K562 (cell line): Measurements from ENCODE around the gene PLEKHA6. TPM values are rescaled to one million over a fixed set of nuclear protein-coding genes. Genes with fewer than 3 reads are reported as not detected.

Experiments used
- EP400 ChIP-seq: fragments of 450-650 bp; IDR thresholded peaks from 2 replicates; pipeline ENCODE4 v1.6.1; 2017; ENCODE audit warnings: antibody characterized with exemption, mild to moderate bottlenecking, moderate library complexity
- HDAC3 ChIP-seq: fragments of 450-650 bp; IDR thresholded peaks from 2 replicates; pipeline ENCODE4 v1.6.1; 2018; ENCODE audit warnings: borderline replicate concordance, mild to moderate bottlenecking, moderate library complexity; ENCODE audit not compliant: partially characterized antibody
- NCOR1 ChIP-seq: fragments of 450-650 bp; IDR thresholded peaks from 2 replicates; pipeline ENCODE4 v1.6.1; 2016; ENCODE audit warnings: mild to moderate bottlenecking, moderate library complexity
- TAF7 ChIP-seq: fragments of 450-650 bp; IDR thresholded peaks from 2 replicates; pipeline ENCODE4 v1.6.1; 2016; ENCODE audit warnings: missing genetic modification characterization, missing compliant biosample characterization
- TFE3 ChIP-seq: fragments of 450-650 bp; formaldehyde crosslinking; IDR thresholded peaks from 2 replicates; pipeline ENCODE4 v1.4.0; 2020; ENCODE audit warnings: mild to moderate bottlenecking, mixed read lengths
- ZNF217 ChIP-seq: sonication (generic); formaldehyde crosslinking; IDR thresholded peaks from 2 replicates; pipeline ENCODE4 v1.8.0; 2022; ENCODE audit warnings: mild to moderate bottlenecking, missing genetic modification reagents
- ZNF347 ChIP-seq: fragments of 450-650 bp; formaldehyde crosslinking; IDR thresholded peaks from 2 replicates; pipeline ENCODE4 v1.4.0; 2020; ENCODE audit warnings: low read depth, mild to moderate bottlenecking, moderate library complexity
- polyA plus RNA-seq, 8 experiments: library from polyadenylated mRNA; depleted of rRNA in 4 of 8; stranded (reverse) in 5 of 8; unstranded in 3 of 8; fragments of >200 nt; fragmentation: Nextera tagmentation in 2 of 8; fragmentation: Illumina TruSeq in 1 of 8; extraction: Ambion mirVana in 2 of 8; extraction: Trizol in 1 of 8; gene quantifications; 2 replicates each; pipeline versions ENCODE4 v1.2.1 to v1.2.3, GENCODE V29; 2011 to 2014; ENCODE audit warnings: inconsistent platforms in 1 of 8, missing spikeins in 1 of 8
- total RNA-seq, 7 experiments: library from RNA; depleted of rRNA in 6 of 7; stranded (reverse); fragments of >200 nt in 6 of 7; fragmentation: Illumina TruSeq in 2 of 7; extraction: Trizol in 2 of 7; gene quantifications; 2 replicates each; pipeline versions ENCODE4 v1.2.1 to v1.2.3, GENCODE V29; 2011 to 2021; ENCODE audit warnings: low replicate concordance in 1 of 7
- TF ChIP-seq, protein P1 (sequence below): fragments of 200-600 bp; sonication (generic); IDR thresholded peaks from one replicate; pipeline ENCODE4 v1.6.1; 2012; ENCODE audit warnings: mild to moderate bottlenecking, low read depth, low read length, inconsistent platforms
- TF ChIP-seq, protein P2 (sequence below): fragments of 450-650 bp; IDR thresholded peaks from 2 replicates; pipeline ENCODE4 v1.6.1; 2017; ENCODE audit warnings: antibody characterized with exemption
- TF ChIP-seq, protein P3 (sequence below): fragments of 250-450 bp; sonication (Bioruptor Pico); IDR thresholded peaks from 2 replicates; pipeline ENCODE4 v1.4.0; 2020; ENCODE audit warnings: borderline replicate concordance

Gene PLEKHA6
- total and polyA plus RNA-seq, 9 of the 15 experiments (the other 6 are each of a cell fraction or from before 2014, with no cell fraction given): under 0.01 to 0.33 (median 0.01) TPM; not detected in 4

DNA sequence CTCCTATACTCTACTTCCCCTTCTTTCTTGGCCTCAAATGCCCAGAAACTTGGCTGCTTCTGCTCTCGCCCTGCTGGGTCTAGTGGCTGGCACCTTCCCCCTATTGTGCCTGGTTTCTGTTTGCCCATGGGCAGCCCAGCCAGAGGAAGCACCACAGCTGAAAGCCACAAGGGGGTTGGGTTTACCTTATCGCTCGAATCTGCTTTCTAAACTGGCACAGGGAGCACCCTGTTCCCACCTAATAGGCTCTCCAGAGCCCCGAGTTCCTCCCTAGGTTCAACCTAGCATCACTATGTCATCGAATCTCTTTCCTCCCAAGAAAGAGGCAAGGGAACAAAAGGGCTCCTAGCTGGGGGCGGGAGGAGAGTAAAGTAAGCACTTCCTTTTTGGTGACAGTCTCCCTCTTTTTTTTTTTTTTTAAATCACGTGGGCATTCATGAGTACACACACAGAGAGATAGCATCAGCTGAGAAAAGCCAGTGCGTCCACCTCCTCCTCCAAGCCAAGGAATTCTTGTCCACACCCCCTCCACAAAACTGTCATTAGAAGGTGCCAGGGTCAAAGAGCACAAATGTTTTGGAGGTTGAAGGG is 72.8 kb downstream of the PLEKHA6 start (continued):
- TF ChIP-seq, protein P1, sequence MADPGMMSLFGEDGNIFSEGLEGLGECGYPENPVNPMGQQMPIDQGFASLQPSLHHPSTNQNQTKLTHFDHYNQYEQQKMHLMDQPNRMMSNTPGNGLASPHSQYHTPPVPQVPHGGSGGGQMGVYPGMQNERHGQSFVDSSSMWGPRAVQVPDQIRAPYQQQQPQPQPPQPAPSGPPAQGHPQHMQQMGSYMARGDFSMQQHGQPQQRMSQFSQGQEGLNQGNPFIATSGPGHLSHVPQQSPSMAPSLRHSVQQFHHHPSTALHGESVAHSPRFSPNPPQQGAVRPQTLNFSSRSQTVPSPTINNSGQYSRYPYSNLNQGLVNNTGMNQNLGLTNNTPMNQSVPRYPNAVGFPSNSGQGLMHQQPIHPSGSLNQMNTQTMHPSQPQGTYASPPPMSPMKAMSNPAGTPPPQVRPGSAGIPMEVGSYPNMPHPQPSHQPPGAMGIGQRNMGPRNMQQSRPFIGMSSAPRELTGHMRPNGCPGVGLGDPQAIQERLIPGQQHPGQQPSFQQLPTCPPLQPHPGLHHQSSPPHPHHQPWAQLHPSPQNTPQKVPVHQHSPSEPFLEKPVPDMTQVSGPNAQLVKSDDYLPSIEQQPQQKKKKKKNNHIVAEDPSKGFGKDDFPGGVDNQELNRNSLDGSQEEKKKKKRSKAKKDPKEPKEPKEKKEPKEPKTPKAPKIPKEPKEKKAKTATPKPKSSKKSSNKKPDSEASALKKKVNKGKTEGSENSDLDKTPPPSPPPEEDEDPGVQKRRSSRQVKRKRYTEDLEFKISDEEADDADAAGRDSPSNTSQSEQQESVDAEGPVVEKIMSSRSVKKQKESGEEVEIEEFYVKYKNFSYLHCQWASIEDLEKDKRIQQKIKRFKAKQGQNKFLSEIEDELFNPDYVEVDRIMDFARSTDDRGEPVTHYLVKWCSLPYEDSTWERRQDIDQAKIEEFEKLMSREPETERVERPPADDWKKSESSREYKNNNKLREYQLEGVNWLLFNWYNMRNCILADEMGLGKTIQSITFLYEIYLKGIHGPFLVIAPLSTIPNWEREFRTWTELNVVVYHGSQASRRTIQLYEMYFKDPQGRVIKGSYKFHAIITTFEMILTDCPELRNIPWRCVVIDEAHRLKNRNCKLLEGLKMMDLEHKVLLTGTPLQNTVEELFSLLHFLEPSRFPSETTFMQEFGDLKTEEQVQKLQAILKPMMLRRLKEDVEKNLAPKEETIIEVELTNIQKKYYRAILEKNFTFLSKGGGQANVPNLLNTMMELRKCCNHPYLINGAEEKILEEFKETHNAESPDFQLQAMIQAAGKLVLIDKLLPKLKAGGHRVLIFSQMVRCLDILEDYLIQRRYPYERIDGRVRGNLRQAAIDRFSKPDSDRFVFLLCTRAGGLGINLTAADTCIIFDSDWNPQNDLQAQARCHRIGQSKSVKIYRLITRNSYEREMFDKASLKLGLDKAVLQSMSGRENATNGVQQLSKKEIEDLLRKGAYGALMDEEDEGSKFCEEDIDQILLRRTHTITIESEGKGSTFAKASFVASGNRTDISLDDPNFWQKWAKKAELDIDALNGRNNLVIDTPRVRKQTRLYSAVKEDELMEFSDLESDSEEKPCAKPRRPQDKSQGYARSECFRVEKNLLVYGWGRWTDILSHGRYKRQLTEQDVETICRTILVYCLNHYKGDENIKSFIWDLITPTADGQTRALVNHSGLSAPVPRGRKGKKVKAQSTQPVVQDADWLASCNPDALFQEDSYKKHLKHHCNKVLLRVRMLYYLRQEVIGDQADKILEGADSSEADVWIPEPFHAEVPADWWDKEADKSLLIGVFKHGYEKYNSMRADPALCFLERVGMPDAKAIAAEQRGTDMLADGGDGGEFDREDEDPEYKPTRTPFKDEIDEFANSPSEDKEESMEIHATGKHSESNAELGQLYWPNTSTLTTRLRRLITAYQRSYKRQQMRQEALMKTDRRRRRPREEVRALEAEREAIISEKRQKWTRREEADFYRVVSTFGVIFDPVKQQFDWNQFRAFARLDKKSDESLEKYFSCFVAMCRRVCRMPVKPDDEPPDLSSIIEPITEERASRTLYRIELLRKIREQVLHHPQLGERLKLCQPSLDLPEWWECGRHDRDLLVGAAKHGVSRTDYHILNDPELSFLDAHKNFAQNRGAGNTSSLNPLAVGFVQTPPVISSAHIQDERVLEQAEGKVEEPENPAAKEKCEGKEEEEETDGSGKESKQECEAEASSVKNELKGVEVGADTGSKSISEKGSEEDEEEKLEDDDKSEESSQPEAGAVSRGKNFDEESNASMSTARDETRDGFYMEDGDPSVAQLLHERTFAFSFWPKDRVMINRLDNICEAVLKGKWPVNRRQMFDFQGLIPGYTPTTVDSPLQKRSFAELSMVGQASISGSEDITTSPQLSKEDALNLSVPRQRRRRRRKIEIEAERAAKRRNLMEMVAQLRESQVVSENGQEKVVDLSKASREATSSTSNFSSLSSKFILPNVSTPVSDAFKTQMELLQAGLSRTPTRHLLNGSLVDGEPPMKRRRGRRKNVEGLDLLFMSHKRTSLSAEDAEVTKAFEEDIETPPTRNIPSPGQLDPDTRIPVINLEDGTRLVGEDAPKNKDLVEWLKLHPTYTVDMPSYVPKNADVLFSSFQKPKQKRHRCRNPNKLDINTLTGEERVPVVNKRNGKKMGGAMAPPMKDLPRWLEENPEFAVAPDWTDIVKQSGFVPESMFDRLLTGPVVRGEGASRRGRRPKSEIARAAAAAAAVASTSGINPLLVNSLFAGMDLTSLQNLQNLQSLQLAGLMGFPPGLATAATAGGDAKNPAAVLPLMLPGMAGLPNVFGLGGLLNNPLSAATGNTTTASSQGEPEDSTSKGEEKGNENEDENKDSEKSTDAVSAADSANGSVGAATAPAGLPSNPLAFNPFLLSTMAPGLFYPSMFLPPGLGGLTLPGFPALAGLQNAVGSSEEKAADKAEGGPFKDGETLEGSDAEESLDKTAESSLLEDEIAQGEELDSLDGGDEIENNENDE: no peak
- TF ChIP-seq HDAC3 (no peak), ZNF347 (CRISPR knock-in tag) (no peak), ZNF217 (CRISPR knock-in tag) (no peak), EP400 (no peak), NCOR1 (no peak), TAF7 (tag) (no peak), TFE3 (CRISPR knock-in tag) (peak; percentile 74)
- TF ChIP-seq, protein P2, sequence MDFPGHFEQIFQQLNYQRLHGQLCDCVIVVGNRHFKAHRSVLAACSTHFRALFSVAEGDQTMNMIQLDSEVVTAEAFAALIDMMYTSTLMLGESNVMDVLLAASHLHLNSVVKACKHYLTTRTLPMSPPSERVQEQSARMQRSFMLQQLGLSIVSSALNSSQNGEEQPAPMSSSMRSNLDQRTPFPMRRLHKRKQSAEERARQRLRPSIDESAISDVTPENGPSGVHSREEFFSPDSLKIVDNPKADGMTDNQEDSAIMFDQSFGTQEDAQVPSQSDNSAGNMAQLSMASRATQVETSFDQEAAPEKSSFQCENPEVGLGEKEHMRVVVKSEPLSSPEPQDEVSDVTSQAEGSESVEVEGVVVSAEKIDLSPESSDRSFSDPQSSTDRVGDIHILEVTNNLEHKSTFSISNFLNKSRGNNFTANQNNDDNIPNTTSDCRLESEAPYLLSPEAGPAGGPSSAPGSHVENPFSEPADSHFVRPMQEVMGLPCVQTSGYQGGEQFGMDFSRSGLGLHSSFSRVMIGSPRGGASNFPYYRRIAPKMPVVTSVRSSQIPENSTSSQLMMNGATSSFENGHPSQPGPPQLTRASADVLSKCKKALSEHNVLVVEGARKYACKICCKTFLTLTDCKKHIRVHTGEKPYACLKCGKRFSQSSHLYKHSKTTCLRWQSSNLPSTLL: no peak
- TF ChIP-seq, protein P3, sequence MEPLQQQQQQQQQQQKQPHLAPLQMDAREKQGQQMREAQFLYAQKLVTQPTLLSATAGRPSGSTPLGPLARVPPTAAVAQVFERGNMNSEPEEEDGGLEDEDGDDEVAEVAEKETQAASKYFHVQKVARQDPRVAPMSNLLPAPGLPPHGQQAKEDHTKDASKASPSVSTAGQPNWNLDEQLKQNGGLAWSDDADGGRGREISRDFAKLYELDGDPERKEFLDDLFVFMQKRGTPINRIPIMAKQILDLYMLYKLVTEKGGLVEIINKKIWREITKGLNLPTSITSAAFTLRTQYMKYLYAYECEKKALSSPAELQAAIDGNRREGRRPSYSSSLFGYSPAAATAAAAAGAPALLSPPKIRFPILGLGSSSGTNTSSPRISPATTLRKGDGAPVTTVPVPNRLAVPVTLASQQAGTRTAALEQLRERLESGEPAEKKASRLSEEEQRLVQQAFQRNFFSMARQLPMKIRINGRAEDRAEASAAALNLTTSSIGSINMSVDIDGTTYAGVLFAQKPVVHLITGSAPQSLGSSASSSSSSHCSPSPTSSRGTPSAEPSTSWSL: no peak
